ENCODE results near the gene MND1.

GRCh38 chr4:153387981-153388380, 43.5 kb downstream of the MND1 start:
- TF ChIP-seq CTCF (IDR thresholded peaks at IDR 0.05), result no peak
- no peak for TF ChIP-seq EZH2 (IDR thresholded peaks at IDR 0.05)

Measured in neural progenitor cell (in vitro differentiated cells).